Retinal pigment epithelial cell (primary cell): ENCODE measurements around the gene P2RX3.

ENCODE experiments used
- DNase-seq: peaks from one replicate; pipeline ENCODE4 v3.0.0-alpha.2; 2010; ENCODE audit warnings: low read depth
- H3K4me3 ChIP-seq: 2 replicates; pipeline ENCODE4 v1.5.1; 2011; ENCODE audit warnings: mild to moderate bottlenecking, low read length, control low read depth, moderate library complexity
- TF ChIP-seq, protein P1 (sequence below): conservative IDR thresholded peaks from 2 replicates; pipeline ENCODE4 v1.5.1; 2011; ENCODE audit warnings: low read depth, low read length, control low read depth, inconsistent platforms

P2RX3 gene

DNA sequence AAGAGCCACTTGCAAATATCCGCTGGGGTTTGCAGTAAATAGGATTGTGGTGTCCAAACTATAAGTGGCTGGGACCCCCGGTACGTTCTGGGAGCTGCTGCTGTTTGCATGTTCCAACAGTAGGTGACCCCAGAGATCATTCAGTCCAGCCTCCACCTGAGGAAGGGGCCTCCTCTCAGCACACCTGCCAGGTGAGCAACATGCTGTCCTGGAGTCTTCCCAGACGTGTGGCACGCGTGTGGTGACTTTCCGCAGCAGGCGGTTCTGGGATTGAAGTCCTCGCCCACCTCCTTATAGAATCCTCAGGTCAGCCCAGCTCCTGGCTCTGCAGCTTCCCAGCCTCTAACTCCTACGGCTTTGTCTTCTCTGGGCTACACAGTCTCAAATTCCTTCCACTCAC lies 6.7 kb downstream of the P2RX3 start:
- no peak overlapping the region for H3K4me3 ChIP-seq
- no peak for DNase-seq
- TF ChIP-seq, protein P1, sequence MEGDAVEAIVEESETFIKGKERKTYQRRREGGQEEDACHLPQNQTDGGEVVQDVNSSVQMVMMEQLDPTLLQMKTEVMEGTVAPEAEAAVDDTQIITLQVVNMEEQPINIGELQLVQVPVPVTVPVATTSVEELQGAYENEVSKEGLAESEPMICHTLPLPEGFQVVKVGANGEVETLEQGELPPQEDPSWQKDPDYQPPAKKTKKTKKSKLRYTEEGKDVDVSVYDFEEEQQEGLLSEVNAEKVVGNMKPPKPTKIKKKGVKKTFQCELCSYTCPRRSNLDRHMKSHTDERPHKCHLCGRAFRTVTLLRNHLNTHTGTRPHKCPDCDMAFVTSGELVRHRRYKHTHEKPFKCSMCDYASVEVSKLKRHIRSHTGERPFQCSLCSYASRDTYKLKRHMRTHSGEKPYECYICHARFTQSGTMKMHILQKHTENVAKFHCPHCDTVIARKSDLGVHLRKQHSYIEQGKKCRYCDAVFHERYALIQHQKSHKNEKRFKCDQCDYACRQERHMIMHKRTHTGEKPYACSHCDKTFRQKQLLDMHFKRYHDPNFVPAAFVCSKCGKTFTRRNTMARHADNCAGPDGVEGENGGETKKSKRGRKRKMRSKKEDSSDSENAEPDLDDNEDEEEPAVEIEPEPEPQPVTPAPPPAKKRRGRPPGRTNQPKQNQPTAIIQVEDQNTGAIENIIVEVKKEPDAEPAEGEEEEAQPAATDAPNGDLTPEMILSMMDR, result no peak

DNA sequence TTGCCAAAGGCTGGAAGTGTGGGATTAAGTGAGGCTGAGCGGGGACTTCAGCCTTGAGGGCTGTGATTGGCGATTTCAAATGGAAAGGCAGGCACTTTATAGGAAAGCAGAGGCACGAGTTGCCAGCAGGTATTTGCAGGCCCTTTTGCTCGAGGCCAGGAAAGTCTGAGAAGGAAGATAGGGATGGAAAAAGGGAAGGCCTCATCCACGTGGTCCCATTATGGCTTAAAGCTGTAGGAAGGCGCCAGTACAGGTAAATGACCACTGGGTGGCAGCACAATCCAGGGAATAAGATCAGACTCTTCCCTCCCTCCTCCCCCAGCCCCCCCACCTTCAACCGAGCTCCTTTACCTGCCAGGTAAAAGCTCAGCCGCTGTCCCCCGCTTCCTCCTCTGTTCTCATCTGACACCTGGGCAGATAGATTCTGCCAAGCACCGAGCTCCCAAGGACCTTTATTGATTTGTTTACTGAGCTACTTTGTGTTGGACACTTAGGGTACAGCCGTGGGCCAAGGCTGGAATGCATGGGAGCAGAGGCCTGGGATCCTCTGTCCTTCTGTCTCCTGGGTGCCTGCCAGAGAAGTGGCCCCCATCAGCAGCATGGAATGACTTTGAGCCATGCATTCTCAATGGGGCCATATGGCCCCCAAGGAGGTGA lies 7.5 kb downstream of the P2RX3 start:
- TF ChIP-seq, protein P1, result peak; percentile 69
- DNase-seq, result no peak

DNA sequence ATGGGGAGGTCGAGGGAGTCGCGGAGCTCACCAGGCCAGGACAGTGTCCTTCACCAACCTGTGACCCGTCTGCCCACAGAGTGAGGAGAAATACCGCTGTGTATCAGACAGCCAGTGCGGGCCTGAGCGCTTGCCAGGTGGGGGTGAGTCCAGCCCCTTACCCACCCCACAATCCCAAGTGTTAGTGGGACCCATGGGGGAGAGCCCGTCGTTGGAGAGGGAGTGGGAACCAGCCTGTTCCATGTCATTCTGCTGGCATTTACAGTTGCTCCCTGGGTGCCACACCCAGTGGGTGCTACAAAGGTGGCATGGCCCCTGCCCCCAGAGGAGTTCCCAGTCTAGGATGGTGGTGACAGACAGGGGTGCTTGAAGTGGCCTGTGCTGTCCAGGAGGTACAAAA lies 9.2 kb downstream of the P2RX3 start:
- TF ChIP-seq, protein P1, result no peak
- DNase-seq, result no peak
- no peak overlapping the region for H3K4me3 ChIP-seq

More for the DNA sequence above, 7.5 kb downstream of the P2RX3 start:
- H3K4me3 ChIP-seq, result no peak overlapping the region

DNA sequence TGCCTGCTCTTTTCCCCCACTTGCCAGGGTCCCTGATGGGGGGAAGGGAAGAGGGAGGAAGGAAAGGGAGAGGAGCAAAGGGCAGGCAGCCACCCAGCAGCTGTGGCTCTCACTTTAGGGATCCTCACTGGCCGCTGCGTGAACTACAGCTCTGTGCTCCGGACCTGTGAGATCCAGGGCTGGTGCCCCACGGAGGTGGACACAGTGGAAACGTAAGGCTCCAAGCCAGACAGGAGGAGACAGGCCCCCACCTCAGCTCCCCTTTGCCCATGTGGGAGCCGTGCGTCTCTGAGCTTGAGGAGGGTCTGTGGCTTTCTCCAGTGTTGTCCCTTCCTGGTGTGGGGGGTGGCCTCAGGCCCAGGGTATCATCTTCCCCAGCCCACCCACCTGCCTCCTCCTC lies 9.9 kb downstream of the P2RX3 start:
- no peak for DNase-seq
- H3K4me3 ChIP-seq, result no peak overlapping the region
- TF ChIP-seq, protein P1, result no peak

DNA sequence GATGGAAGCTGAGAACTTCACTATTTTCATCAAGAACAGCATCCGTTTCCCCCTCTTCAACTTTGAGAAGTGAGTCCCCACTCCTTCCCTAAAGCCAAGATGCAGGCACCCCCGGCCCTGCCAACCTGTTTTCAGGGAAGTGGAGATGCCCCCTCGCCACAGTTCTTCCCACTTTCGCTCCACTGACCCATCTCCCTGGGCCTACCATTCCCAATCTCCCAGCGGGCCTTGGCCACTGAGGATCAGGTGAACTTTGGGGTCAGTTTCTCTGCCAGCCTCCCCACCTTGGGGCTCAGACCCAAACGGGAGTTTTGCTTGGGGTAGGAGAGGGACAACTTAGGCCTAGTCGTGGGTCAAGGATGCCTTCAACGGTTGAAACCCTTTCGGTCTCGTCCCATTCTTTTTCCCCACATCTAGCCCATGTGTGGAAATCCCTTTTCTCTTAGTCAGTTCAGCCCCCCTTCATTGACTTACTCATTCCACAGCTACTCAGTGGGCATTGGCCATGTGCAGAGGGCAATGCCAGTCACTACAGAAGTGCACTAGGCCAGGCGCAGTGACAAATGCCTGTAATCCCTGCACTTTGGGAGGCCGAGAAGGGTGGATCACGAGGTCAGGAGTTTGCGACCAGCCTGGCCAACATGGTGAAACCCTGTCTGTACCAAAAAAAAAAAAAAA lies 10.6 kb downstream of the P2RX3 start:
- H3K4me3 ChIP-seq, result no peak overlapping the region
- DNase-seq, result no peak
- TF ChIP-seq, protein P1, result no peak

DNA sequence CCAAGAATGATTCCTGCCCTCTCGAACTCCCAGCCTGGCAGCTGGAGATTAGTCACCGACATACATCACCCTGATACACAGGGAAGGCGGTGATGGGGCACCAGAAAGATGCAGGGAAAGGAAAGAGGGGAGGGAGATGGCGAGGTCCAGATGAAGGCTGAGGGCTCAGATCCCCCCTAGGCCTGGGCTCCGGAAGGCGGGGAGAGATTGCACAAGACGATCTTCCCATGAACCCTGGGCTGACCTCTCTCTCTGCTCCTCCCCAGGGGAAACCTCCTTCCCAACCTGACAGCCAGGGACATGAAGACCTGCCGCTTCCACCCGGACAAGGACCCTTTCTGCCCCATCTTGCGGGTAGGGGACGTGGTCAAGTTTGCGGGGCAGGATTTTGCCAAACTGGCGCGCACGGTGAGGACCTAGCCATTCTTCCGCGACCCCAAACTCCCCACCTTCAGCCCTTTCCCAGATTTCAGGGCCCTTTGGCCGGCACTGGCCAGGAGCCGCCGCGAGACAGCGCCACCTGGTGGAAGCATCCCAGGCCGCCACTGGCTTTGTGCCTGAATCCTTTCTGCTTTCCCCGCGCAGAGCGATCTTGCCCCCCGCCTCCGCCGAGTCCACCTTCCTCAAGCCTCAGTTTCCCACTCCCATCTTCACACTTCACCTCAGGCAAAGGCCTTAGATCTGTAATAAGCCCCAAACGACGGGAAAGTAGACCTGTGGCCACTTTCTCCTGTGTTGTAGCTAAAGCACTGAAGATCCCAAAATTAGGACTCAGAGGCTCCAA lies 11.5 kb downstream of the P2RX3 start:
- no peak for DNase-seq
- TF ChIP-seq, protein P1, result peak; percentile 87
- H3K4me3 ChIP-seq, result no peak overlapping the region
